CD4-positive, alpha-beta T cell treated with Interleukin-6 at 100 ng/mL for 8 hours (primary cell): ENCODE measurements around the gene ITPR3.
"Not testable (repeated sequence)": the region's sequence is repeated elsewhere in the genome, so short reads cannot be mapped to it uniquely, and the experiment has no call there.

Source experiments
- DNase-seq: peaks from one replicate; pipeline ENCODE4 v3.0.0-alpha.2; 2020; ENCODE audit warnings: mixed read lengths, low spot score

The ITPR3 gene

DNA sequence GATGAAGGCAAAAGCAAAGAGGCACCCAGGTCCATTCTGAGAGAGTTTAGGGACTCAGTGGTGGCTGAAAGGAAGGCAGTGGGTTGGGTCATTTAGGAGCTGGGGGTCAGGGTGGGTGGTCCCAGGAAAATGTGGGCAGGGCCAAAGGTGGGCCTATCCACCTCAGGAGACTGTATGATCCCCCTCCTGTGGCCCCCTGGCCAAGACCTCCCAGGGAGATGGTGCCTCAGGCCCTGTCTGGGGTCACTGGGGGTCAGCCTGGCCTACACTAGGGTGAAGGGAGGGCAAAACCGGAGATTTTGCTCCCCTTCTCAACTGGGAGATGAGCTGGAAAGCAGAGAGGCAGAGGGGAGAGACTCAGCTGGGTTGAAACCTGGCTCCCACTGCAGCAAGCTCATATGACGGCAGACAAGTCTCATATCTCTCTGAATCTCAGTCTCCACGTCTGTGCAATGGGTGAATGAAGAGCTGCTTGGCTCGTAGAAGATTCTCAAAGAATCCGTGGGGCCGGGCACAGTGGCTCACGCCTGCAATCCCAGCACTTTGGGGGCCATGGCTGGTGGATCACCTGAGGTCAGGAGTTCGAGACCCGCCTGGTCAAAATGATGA, 29.6 kb upstream of the ITPR3 start:
- DNase-seq: no peak

DNA sequence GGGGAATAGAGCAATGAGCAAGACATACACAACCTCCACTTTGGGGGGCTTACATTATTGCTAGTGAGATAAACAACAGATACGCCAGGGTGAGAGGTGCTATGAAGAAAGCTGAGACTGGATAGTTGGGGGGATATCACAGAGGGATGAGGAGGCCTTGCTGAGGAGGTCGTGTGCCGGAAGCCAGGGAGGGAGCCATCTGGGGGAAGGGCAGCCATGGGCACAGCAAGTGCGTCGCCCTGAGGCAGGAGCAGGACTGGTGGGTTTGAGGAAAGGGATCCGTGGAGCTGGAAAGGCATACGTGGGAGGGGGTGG, 28.9 kb upstream of the ITPR3 start:
- no peak for DNase-seq

DNA sequence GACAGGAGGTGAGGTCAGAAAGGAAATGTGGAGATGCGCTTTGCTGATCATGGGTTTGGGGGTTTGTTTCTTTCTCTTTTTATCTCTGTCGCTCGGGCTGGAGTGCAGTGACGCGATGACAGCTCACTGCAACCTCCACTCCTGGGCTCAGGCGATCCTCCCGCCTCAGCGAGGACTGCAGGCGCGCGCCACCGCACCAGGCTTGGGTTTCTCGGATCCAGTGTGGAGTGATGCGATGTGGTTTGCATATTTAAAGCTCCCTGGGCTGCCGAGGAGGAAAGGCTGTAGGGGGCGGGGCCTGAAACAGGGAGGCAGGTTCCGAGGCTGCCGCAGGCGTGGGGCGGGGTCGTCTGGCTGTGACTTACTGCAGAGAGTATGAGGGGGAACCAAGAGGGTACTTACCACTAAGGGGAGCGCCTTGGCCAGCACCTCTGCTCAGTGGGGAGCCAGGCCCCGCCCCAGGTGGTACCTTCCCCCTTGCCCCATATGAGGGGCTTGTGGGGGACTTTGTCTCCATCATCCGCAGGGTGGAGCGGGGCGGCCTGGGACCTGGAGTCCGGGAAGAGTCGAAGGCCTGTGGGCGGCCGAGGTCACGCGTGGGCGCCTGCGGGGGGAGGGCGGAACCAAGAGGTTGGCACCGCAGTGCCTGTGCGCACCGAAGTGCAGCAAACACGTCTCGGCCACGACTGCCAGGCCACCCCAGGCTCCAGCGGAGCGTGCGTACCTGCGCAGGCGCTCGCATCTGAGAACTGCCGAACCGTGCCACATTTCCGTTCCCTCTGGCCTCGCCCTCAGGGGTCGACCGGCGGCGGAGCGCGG, 28.3 kb upstream of the ITPR3 start:
- DNase-seq: peak; percentile 54

DNA sequence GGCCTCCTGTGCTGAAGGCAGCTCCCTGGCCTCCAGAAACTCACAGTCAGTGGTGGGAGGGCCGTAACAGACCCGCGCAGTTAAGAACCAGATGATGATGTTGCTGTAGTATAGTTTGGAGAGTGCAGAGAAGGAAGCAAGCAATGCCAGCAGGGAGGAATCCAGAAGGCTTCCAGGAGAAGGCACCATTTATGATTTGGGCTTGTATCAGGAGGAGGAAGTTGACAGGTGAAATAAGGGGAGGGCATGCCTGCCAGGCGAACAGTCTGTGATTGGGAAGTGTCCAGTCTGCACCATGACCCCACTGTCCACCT, 27.8 kb upstream of the ITPR3 start:
- no peak for DNase-seq

DNA sequence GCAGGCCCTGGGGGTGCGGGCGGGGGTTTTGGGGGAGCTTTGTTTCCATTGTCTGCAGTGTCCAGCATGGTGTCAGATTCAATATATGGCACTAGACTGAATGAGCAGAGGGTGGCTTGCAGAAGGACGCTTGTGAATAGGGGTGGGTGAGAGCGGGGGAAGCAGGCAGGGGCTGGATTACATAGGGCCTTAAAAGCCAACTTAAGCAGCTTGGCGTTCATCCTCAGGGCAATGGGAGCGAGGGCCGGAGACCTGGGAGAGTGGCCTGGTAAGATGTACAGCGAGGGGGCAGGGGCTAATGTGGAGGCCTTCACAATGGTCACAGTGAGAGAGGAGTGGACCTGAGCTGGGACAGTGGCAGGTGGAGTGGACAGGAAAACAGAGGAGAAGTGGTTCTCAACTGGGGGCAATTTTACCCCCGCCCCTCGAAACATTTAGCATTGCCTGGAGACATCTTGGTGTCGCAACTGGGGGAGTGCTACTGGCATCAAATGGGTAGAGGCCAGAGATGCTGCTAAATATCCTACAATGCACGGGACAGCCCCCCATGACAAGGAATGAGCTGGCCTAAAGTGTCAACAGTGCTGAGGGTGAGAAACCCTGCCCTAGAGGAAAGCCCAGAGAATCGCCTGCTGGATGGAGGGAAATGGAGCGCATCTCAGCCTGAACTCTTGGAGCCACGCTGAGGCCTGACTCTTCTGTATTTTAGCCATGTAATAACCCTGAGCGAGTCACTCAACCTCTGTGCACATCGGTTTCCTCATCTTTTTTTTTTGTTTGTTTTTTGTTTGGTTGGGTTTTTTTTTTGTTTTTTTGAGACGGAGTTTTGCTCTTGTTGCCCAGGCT, 25.9 kb upstream of the ITPR3 start:
- no peak for DNase-seq

DNA sequence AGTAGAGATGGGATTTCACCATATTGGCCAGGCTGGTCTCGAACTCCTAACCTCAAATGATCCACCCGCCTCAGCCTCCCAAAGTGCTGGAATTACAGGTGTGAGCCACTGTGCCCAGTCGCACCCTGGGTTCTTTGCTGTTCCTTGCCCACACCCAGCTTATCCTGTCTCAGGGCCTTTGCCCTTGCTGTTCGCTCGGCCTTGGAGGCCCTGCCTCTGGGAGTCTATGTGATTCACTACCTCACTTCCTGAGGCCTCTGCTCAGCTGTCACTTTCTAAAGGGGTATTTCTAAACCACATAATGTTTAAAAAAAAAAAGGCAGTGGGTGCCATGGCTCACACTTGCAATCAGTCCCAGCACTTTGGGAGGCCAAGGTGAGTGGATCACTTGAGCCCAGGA, 24.2 kb upstream of the ITPR3 start:
- DNase-seq: not testable (repeated sequence)

DNA sequence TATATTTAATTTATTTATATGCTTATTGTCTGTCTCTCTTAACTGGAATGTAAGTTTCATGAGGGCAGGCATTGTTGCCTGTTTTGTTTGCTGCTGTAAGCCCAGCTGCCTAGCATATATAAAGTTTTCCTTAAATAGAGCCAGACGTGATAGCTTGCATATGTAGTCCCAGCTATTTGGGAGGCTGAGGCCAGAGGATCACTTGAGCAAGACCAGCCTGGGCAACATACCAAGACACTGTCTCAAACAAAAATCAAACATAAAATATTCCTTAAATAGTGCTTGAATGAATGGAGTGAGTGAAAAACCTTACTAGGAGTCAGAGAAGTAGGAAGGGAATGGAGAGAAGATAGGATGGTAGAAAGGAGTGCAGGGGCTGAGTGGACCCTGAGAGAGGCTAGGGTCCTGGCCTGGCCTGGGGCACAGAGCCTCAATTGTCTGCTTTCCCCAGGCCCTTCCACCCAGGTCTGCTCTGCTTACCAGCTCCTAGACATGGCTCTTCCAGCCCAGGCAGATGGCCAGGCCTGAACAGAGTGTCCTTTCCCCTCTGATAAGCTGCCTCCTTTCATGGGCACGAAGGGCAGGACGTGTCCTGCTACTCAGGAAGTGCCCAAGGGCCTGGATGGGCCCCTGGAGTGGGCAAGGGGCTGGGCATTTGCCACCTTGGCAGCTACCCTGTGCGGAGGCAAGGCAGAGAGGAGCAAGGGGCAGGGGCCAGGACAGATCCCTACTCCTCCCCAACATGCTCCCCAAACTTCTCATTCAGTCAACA, 23.4 kb upstream of the ITPR3 start:
- no peak for DNase-seq

DNA sequence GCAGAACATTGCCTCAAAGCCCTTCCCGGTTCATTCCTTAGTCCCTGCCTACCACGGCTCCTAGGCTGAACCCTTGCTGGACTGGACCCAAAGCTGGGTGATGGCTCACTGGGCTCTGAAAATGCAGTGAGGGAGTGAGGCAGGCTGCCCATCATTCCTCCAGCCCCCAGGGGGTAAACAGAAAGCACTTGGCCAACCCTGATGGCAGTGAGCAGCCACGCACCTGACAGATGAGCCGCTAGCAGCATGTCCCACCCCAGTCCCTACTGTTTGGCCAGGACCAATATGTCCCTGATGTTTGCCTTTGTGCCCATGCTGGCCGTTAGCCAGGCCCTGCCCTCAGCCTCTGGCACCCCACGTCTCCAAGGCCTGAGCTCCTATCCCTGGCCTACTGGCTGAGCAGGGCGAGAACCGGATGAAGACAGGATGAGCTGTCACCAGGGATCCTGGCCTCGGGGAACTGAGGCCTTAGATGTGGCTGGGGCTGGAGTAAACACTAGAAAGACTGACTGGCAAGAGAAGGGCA, 21.6 kb upstream of the ITPR3 start:
- no peak for DNase-seq

DNA sequence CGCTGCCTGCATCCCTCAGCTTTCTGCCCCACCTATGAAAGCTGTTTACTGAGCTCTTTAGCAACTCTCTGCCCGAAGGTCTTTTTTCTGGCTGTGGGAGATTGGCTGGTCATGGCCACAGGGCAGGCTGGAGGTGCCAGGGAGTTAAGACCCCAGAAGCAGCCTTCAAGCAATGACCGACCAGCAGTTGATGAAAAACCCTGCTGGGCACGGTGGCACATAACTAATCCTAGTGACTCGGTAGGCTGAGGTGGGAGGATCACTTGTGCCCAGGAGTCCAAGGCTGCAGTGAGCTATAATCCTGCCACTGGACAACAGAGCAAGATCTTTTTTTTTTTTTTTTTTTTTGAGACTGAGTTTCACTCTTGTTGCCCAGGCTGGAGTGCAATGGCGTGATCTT, 20.4 kb upstream of the ITPR3 start:
- DNase-seq: no peak

DNA sequence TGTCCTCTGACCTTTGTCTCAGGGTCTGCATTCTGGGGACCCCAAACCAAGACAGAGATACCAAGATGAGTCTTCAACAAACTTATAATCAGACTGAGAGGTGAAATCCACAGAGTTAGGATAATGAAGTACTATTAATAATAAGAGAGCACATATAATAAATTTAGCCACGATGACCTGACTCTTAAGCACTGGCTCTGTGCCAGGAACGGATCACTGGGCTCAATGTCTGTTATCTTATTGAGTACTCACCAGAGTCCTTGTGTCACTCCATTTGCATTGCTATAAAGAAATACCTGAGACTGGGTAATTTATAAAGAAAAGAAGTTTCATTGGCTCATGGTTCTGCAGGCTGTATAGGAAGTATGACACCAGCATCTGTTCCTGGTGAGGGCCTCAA, 18.9 kb upstream of the ITPR3 start:
- no peak for DNase-seq

DNA sequence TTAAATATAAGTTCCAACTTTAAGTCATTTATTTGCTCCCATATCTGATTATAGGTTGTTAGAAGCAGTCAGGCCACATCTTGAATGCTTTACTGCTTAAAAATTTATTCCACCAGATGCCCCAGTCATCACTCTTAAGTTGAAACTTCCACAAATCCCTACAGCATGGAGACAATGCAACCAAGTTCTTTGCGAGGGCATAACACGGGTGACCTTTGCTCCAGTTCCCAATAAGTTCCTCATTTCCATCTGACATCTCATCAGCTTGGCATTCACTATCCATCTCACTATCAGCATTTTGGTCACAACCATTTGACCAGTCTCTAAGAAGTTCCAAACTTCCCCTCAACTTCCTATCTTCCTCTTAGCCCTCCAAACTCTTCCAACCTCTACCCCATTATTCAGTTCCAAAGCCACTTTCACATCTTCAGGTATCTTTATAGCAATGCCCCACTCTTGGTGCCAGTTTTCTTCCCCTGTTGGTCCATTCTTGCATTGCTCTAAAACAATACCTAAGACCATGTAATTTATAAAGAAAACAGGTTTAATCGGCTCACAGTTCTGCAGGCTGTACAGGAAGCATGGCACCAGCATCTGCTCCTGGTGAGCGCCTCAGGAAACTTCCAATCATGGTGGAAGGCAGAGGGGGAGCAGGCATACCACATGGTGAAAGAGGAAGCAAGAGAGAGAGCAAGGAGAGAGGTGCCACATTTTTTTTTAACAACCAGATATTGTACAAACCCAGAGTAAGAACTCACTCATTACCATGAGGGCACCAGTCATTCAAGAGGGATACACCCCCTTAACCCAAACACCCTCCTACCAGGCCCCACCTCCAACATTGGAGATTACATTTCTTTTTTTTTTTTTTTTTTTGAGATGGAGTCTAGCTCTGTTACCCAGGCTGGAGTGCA, 15.9 kb upstream of the ITPR3 start:
- no peak for DNase-seq

DNA sequence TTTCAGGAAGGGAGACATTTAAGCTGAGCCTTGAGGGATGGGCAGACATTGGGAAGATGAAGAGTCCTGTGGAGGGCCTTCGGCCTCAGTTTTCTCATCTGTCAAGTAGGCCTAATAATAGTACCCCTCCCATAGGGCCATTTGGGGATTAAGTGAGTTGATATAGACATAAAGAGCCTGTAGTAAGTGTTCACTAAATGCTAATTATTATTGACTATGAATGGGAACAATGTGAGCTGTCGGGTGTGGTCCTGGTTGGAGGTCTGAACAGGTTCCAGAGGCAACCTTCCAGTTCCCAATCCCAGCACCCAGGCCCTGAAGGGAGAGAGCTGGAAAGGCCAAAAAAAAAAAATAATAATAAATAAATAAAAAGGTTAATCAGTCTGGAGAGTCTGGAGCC, 14.5 kb upstream of the ITPR3 start:
- no peak for DNase-seq

DNA sequence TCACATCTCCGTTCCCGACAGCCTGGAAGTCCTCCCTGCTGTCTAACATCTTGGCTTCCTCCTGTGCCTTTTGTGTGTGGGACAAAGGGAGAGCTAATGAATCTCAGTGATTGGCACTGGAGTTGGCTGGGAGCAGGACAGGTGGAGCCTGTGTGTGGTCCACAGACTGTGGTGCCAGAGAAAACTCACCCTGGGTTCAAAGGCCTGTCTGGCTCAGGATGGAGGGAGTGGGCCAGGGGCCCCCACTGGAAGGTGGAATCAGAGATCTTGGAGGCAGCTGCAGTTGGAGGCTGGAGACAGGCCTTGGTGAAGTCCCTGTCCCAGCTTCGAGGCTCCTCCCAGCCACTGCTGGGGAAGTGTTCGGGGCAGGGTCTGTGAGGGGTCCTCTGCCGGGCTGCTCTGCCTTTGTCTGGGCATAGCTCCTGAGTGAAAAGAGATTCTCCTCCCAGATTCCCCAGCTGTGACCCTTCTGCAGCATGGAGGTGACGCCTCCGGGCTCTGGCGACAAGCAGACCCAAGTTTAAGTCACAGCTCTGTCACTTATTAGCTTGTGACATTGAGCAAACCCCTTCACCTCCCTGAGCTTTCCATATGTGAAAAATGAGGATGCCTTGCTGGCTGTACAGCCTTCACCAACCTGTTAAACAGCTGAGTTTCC, 13.9 kb upstream of the ITPR3 start:
- DNase-seq: no peak

DNA sequence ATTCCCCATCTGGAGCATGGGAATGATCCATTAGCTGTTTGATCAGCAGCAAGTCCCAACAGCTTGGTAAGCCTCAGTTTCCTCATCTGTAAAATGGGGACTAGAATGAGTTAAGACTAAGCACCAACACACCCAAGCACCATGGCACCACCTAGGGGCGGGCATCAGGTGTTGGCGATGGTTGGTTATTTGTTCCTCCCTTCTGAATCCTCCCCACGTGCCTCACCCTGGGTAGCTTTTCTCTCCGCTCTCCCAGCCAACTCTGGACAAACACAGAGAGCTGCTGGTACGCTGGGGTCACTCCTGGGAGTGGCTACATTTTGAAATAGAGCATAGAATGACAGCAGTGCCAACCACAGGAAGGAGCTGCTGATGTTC, 13.3 kb upstream of the ITPR3 start:
- DNase-seq: peak; percentile 30

DNA sequence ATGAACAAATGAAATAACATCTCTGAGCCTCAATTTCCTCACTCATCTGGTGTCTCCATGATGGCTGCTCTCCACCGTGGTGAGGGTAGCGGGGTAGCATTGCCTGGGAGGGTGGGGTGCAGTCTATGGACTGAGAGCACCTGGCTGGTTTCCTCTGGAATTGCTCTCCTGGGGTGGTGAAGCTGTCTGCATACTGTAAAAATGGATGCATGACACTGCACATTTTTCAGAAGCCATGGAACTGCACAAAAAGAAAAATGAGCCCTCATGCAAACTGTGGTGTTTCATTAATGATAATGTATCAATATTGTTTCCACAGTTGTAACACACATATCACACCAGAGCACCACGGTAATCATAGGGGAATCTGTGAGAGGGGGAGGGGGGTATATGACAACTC, 12.1 kb upstream of the ITPR3 start:
- DNase-seq: no peak

DNA sequence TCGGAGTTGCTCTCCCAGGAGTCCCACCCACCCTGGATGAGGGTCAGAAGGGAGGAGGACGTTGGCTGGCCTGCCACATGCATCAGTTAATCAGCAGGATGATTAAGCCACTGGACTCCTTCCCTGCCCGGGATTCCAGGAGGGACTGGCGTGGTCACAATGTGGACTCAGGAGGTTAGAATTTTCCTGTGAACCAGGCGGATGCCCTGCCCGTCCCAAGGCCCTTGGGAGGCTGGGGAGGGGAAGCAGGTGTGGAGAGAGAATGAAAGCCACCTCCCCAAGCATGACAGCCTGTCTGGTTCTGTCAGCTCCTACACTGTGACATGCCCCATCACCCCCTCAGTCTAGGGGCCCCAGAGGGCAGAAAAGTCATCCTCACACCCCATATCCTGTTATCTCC, 11.6 kb upstream of the ITPR3 start:
- DNase-seq: no peak

DNA sequence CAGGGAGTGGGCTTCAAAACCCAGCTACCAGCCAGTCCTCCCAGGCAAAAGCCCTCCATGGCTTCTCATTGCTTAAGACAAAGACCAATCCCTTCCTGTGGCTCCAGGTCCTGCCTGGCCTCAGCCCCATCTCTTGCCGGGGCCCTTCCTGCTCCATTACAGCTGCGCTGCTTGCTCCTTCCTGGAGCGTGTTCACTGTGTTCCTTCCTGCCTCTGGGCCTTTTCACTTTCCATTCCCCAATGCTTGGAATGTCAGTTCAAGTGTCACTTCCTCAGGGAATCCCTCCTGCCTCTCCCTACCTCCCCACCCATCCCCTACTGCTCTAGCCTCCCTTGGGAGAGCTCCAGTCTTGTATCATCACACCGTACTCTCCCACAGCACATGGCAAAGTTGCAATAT, 11.1 kb upstream of the ITPR3 start:
- DNase-seq: no peak

DNA sequence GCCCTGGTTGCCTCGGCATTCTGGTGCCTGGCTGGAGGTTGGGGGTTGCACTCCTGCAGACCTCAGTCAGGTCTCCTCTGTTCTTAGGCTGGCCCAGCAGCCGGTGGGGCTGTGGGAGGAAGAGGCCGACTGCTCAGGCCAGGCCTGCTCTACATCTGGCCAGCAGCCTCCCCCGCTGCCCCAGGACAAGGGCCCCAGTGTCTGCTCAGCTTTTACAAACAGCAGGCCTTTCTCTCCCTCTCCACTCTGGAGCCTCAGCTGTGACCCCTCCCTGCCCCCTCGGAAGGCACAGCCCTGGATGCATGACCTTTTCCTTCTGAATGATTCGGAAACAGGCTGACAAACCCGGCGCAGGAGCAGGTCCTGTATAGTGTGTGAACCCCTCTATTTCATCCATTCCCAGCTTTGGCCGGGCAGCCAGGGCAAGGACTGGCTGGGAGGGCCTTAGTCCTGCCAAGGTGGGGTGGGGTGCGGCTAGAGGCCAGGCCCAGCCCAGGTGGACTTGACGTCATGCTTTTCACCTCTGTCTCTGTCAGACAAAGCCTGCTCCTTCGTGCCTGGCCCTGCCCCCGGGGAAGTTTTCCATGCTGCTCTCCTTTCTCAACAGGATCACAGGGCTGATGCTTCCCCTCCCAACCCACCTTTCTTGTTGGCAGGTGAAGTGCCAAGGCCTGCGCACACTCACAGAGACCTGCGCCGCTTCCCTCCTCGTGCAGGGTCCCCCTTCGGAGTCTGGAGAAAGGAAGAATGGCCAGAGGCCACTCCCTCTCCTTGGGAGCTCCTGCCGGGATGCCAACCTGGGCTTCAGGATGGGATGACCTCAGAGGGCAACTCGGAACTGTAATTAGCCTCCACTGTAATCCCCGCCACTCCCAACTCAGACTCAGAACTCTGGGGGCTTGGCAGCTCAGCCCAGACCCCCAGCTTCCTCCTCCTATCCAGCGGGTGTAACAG, 10.1 kb upstream of the ITPR3 start:
- no peak for DNase-seq

DNA sequence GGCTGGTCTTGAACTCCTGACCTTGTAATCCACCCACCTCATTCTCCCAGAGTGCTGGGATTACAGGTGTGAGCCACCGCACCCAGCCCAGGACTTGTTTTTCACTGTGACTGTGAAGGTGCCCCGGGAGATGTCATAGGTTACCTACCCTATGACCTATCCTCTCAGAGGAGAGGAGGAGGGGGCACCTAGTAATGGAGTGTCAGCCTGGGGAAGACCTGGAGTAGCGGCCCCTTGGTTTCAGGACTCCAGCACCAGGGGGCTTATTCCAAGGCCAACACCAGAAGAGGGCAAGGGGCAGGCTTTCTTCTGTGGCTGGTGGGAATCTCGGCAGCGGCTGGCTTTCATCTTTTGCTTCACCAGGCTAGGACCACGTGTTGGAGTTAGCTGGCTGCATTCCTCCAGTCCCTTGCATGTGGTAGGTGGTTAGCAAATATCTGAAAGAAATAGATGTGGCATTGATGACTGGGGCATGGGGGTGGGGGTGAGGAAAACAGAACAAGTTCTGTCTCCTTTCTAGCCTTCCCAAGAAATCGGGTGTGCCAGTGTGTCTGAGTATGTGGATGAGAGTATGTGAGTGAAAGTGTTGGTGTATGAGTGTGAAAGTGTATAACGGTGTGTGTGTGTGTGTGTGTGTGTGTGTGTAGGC, 7.9 kb upstream of the ITPR3 start:
- no peak for DNase-seq
